Panc1 (cell line): ENCODE results near the gene AGRN. TPM values are rescaled to one million over a fixed set of nuclear protein-coding genes. Genes with fewer than 3 reads are reported as not detected.

ENCODE experiments used
- ATAC-seq: fragments of 200-7000 bp; cut with Tn5 transposase; 2 replicates; pipeline ENCODE4 v1.9.1; 2020; ENCODE audit warnings: mild to moderate bottlenecking, moderate library complexity
- BruUV-seq: library from RNA; stranded (reverse); fragments of 400-500 nt; replicated peaks from 2 replicates; lab custom pipeline; 2021; lab: Mats Ljungman, UMichigan
- CTCF ChIA-PET: fragments of 300-600 bp; sonication (Branson Sonifier 250); formaldehyde crosslinking; loops from one replicate; lab custom pipeline; 2022; ENCODE audit warnings: antibody characterized with exemption; lab: Charles Lee
- POLR2A ChIA-PET: fragments of 300-600 bp; sonication (Branson Sonifier 250); formaldehyde crosslinking; loops from one replicate; lab custom pipeline; 2022; ENCODE audit warnings: antibody characterized with exemption; lab: Charles Lee
- DNase-seq: peaks from one replicate; pipeline ENCODE4 v3.0.0-alpha.2; 2010; ENCODE audit warnings: low read depth, low spot score
- H3K27ac ChIP-seq: 2 replicates; pipeline ENCODE4 v1.5.1; 2011; ENCODE audit warnings: mild to moderate bottlenecking, low read length, inconsistent platforms
- H3K27me3 ChIP-seq: fragments of 200-500 bp; sonication (Bioruptor generic); 2 replicates; pipeline ENCODE4 v1.6.0; 2014; ENCODE audit warnings: low read length, inconsistent platforms; ENCODE audit not compliant: control insufficient read depth, insufficient read depth
- H3K36me3 ChIP-seq: fragments of 200-500 bp; sonication (Bioruptor generic); 2 replicates; pipeline ENCODE4 v1.5.1; 2014; ENCODE audit warnings: inconsistent platforms, mild to moderate bottlenecking, low read length, moderate library complexity; ENCODE audit not compliant: control insufficient read depth, insufficient read depth
- H3K4me1 ChIP-seq: 2 replicates; pipeline ENCODE4 v1.5.1; 2011; ENCODE audit warnings: inconsistent platforms, mild to moderate bottlenecking, low read length, moderate library complexity; ENCODE audit not compliant: control insufficient read depth, insufficient read depth
- H3K4me3 ChIP-seq, 2 experiments: 2 replicates each; pipeline ENCODE4 v1.5.1; 2011 to 2012; ENCODE audit warnings: low read depth in 2 of 2, low read length in 2 of 2, mild to moderate bottlenecking in 2 of 2, inconsistent platforms in 1 of 2, moderate library complexity in 1 of 2
- H3K9me3 ChIP-seq: fragments of 200-500 bp; sonication (Bioruptor generic); 2 replicates; pipeline ENCODE4 v1.5.1; 2014; ENCODE audit warnings: low read depth, mild to moderate bottlenecking, inconsistent platforms, low read length, moderate library complexity; ENCODE audit not compliant: control insufficient read depth, insufficient read depth
- CTCF ChIP-seq: fragments of 450-650 bp; IDR thresholded peaks from 2 replicates; pipeline ENCODE4 v1.5.1; 2017; ENCODE audit warnings: mild to moderate bottlenecking
- POLR2AphosphoS5 ChIP-seq: IDR thresholded peaks from 2 replicates; pipeline ENCODE4 v1.6.1; 2012; ENCODE audit warnings: mild to moderate bottlenecking, low read depth, low read length, moderate library complexity
- REST ChIP-seq, 2 experiments: IDR thresholded peaks; 2 replicates each; pipeline ENCODE4 v1.6.1; 2011 to 2012; ENCODE audit warnings: low read depth in 2 of 2, control low read depth in 1 of 2, low read length in 1 of 2, mild to moderate bottlenecking in 1 of 2, moderate library complexity in 1 of 2; ENCODE audit not compliant: insufficient read depth in 1 of 2
- SIN3A ChIP-seq: IDR thresholded peaks from 2 replicates; pipeline ENCODE4 v1.6.1; 2012; ENCODE audit warnings: low read depth, mild to moderate bottlenecking, low read length, moderate library complexity, borderline replicate concordance; ENCODE audit not compliant: insufficient read depth
- TCF7L2 ChIP-seq: IDR thresholded peaks from 2 replicates; pipeline ENCODE4 v1.6.1; 2011; ENCODE audit warnings: mild to moderate bottlenecking, low read depth, low read length, inconsistent platforms
- in situ Hi-C: cut with HindIII; loops from 2 replicates; pipeline ENCODE4 v1.10.0; 2016; ENCODE audit warnings: low sequenced_read_pairs, low pct_unique_long_range_greater_than_20kb
- intact Hi-C: fragments of 100-400 bp; cut with micrococcal nuclease; formaldehyde crosslinking; loops from one replicate; pipeline ENCODE4 v1.10.0; 2022; ENCODE audit not compliant: unreplicated experiment
- total RNA-seq: library from RNA; stranded (reverse); gene quantifications from one replicate; pipeline ENCODE4 v1.2.1, GENCODE V29; 2021; ENCODE audit not compliant: unreplicated experiment

Gene AGRN
- total RNA-seq, 1 experiment from 2014 or later: 153 TPM

- intact Hi-C loops (loop anchor here (10.0 kb wide), 1 partner anchor 48 kb away; the partner anchor contains the start of gene ISG15), in situ Hi-C loops (no loop called here)
- Histone ChIP-seq H3K4me1 (peaks cover 20% of the 10 kb centered on the region), H3K27me3 (no peaks in the 10 kb centered on the region), H3K9me3 (no peaks in the 10 kb centered on the region), H3K27ac (no peak overlapping the region), H3K4me3 (peak overlapping the region in 1 of 2 experiments; percentile 0; a peak in 1 of 4 replicates), H3K36me3 (no peaks in the 10 kb centered on the region)
- ChIA-PET POLR2A (no interaction called here), CTCF (interaction anchor here (0.6 to 1.6 kb wide), 5 partner anchors 24 to 79 kb away, joined by 3 to 9 read pairs (median 4); partner anchors contain the start of gene ISG15)
- DNase-seq (no peak), ATAC-seq (no peak)
- BruUV-seq: no TSS peak
- TF ChIP-seq REST (IDR thresholded peaks at IDR 0.05; ENCODE audit: insufficient read depth in 1 of 2, low read depth in 2 of 2, low read length in 1 of 2): no peak
- TF ChIP-seq TCF7L2: no peak
- TF ChIP-seq SIN3A: no peak
- no peak for TF ChIP-seq CTCF
- TF ChIP-seq POLR2AphosphoS5: no peak
These were observed 42.6 kb downstream of the AGRN start for GRCh38 chr1:1062348-1063163.

- in situ Hi-C loops: no loop called here
These were observed 43.5 kb downstream of the AGRN start for GRCh38 chr1:1063261-1063944.

More at GRCh38 chr1:1063261-1063944, 43.5 kb downstream of the AGRN start:
- H3K4me3 ChIP-seq: peak overlapping the region in 1 of 2 experiments; percentile 41; a peak in 2 of 4 replicates
- CTCF ChIA-PET: interaction anchor here (1.0 to 1.6 kb wide), 4 partner anchors 9 to 80 kb away, joined by 4 to 11 read pairs (median 7); no protein-coding TSS in a partner anchor
- no peaks in the 10 kb centered on the region for H3K27me3 ChIP-seq
- intact Hi-C loops: loop anchor here (10.0 kb wide), 1 partner anchor 49 kb away; the partner anchor contains the start of gene ISG15
- TF ChIP-seq CTCF: no peak
- no peak for TF ChIP-seq TCF7L2
- no peak for TF ChIP-seq POLR2AphosphoS5
- no peak for TF ChIP-seq SIN3A
- TF ChIP-seq REST (IDR thresholded peaks at IDR 0.05; ENCODE audit: insufficient read depth in 1 of 2, low read depth in 2 of 2, low read length in 1 of 2): no peak
- BruUV-seq: no TSS peak
- H3K9me3 ChIP-seq: no peaks in the 10 kb centered on the region
- peaks cover 20% of the 10 kb centered on the region for H3K4me1 ChIP-seq
- DNase-seq (no peak), ATAC-seq (peak; percentile 25)
- no peaks in the 10 kb centered on the region for H3K36me3 ChIP-seq
- H3K27ac ChIP-seq: no peak overlapping the region
- POLR2A ChIA-PET: no interaction called here
